ENCODE measurements around the gene TACC2.

TACC2 gene

GRCh38 chr10:122222638-122223037, 233.7 kb downstream of the TACC2 start:
- no peak for DNase-seq (ENCODE audit: low read depth)

GRCh38 chr10:122224159-122224558, 235.2 kb downstream of the TACC2 start:
- DNase-seq (ENCODE audit: low read depth), result no peak

- peak; percentile 10 for DNase-seq (ENCODE audit: low read depth)
Measured at GRCh38 chr10:122225330-122225729, 236.4 kb downstream of the TACC2 start.

GRCh38 chr10:122227754-122228153, 238.8 kb downstream of the TACC2 start:
- DNase-seq (ENCODE audit: low read depth), result no peak

- no peak for DNase-seq (ENCODE audit: low read depth)
Measured at GRCh38 chr10:122229666-122230065, 240.7 kb downstream of the TACC2 start.

GRCh38 chr10:122230222-122230621, 241.3 kb downstream of the TACC2 start:
- no peak for DNase-seq (ENCODE audit: low read depth)

GRCh38 chr10:122232769-122233168, 243.8 kb downstream of the TACC2 start:
- peak; percentile 95 for DNase-seq (ENCODE audit: low read depth)

GRCh38 chr10:122233857-122234348, 244.9 kb downstream of the TACC2 start:
- no peak for DNase-seq (ENCODE audit: low read depth)

- no peak for DNase-seq (ENCODE audit: low read depth)
Measured at GRCh38 chr10:122234416-122234815, 245.5 kb downstream of the TACC2 start.

- DNase-seq (ENCODE audit: low read depth), result no peak
Measured at GRCh38 chr10:122236690-122237306, 247.8 kb downstream of the TACC2 start.

- no peak for DNase-seq (ENCODE audit: low read depth)
Measured at GRCh38 chr10:122237331-122237990, 248.5 kb downstream of the TACC2 start.

GRCh38 chr10:122239578-122240257, 250.8 kb downstream of the TACC2 start:
- DNase-seq (ENCODE audit: low read depth), result peak; percentile 44

- no peak for DNase-seq (ENCODE audit: low read depth)
Measured at GRCh38 chr10:122240401-122240800, 251.4 kb downstream of the TACC2 start.

- no peak for DNase-seq (ENCODE audit: low read depth)
Measured at GRCh38 chr10:122241836-122242235, 252.9 kb downstream of the TACC2 start.

- no peak for DNase-seq (ENCODE audit: low read depth)
Measured at GRCh38 chr10:122243550-122243949, 254.6 kb downstream of the TACC2 start.

GRCh38 chr10:122244001-122244975, 255.3 kb downstream of the TACC2 start:
- no peak for DNase-seq (ENCODE audit: low read depth)

GRCh38 chr10:122245136-122245535, 256.2 kb downstream of the TACC2 start:
- DNase-seq (ENCODE audit: low read depth), result no peak

GRCh38 chr10:122245897-122246296, 256.9 kb downstream of the TACC2 start:
- DNase-seq (ENCODE audit: low read depth), result no peak

GRCh38 chr10:122246830-122247520, 258.0 kb downstream of the TACC2 start:
- DNase-seq (ENCODE audit: low read depth), result no peak

- no peak for DNase-seq (ENCODE audit: low read depth)
Measured at GRCh38 chr10:122248356-122249302, 259.7 kb downstream of the TACC2 start.

Data from amniotic epithelial cell (primary cell).